HepG2 (cell line): ENCODE results near the gene CRAMP1. TPM values are rescaled to one million over a fixed set of nuclear protein-coding genes. Genes with fewer than 3 reads are reported as not detected.

Experiments used
- ATAC-seq: fragments of 200-7000 bp; cut with Tn5 transposase; 3 replicates; pipeline ENCODE4 v1.9.1; 2020; ENCODE audit warnings: mild to moderate bottlenecking, moderate library complexity
- BruUV-seq: library from RNA; stranded (reverse); fragments of 400-500 nt; replicated peaks from 2 replicates; lab custom pipeline; 2021; lab: Mats Ljungman, UMichigan
- CTCF ChIA-PET: fragments of 300-600 bp; formaldehyde crosslinking; extraction: SDS; loops from one replicate; lab custom pipeline; 2021; ENCODE audit warnings: low total read pairs, inconsistent platforms, low intra/inter-chr PET ratio; lab: Yijun Ruan, JAX
- POLR2A ChIA-PET: fragments of 350-600 bp; sonication (Branson Sonifier 250); formaldehyde crosslinking; loops from one replicate; lab custom pipeline; 2020; ENCODE audit warnings: antibody characterized with exemption, inconsistent platforms; lab: Yijun Ruan, JAX
- DNase-seq: peaks from one replicate; pipeline ENCODE4 v3.0.0-alpha.2; 2015; ENCODE audit warnings: low spot score
- FAIRE-seq: peaks from 3 replicates; lab custom pipeline; 2011; peaks lifted over from hg19 to GRCh38; lab: Jason Lieb, UNC
- H2AFZ ChIP-seq: one replicate; pipeline ENCODE4 v1.6.1; 2011; ENCODE audit warnings: low read length, inconsistent platforms
- H3K27ac ChIP-seq: fragments of 300-600 bp; 3 replicates; pipeline ENCODE4 v1.8.0; 2011; ENCODE audit warnings: mixed run types, mild to moderate bottlenecking, mixed read lengths, low read length, inconsistent platforms; ENCODE audit not compliant: insufficient read depth; ENCODE audit errors: extremely low read length
- H3K27me3 ChIP-seq, 2 experiments: fragments of 200-600 bp in 1 of 2; 2 replicates in 1 of 2; 3 replicates in 1 of 2; pipeline versions ENCODE4 v1.6.0 to v1.8.0; 2011; ENCODE audit warnings: low read length in 2 of 2, mild to moderate bottlenecking in 2 of 2, moderate library complexity in 2 of 2, inconsistent platforms in 1 of 2; ENCODE audit not compliant: insufficient read depth in 2 of 2, control insufficient read depth in 1 of 2
- H3K36me3 ChIP-seq, 2 experiments: fragments of 200-600 bp in 1 of 2; replicated peaks in 1 of 2; 2 replicates in 1 of 2; 3 replicates in 1 of 2; pipeline versions ENCODE4 v1.5.1 to v1.8.0; 2011; ENCODE audit warnings: low read length in 2 of 2, inconsistent platforms in 1 of 2; ENCODE audit not compliant: insufficient read depth in 2 of 2, control insufficient read depth in 1 of 2
- H3K4me1 ChIP-seq: 2 replicates; pipeline ENCODE4 v1.5.1; 2012; ENCODE audit warnings: low read length, inconsistent platforms; ENCODE audit not compliant: insufficient read depth
- H3K4me2 ChIP-seq: 2 replicates; pipeline ENCODE4 v1.6.0; 2011; ENCODE audit warnings: low read depth, low read length, inconsistent platforms
- H3K4me3 ChIP-seq, 3 experiments: fragments of 200-600 bp in 1 of 3; sonication (generic), shearing (Covaris generic) in 1 of 3; replicated peaks in 1 of 3; 2 replicates each; pipeline ENCODE4 v1.5.1; 2011 to 2016; ENCODE audit warnings: low read length in 3 of 3, inconsistent platforms in 2 of 3, low read depth in 2 of 3, mild to moderate bottlenecking in 2 of 3, control low read depth in 1 of 3, mixed read lengths in 1 of 3; ENCODE audit not compliant: insufficient read depth in 1 of 3
- H3K79me2 ChIP-seq: one replicate; pipeline ENCODE4 v1.6.1; 2011; ENCODE audit warnings: low read length, inconsistent platforms; ENCODE audit not compliant: insufficient read depth
- H3K9ac ChIP-seq: 2 replicates; pipeline ENCODE4 v1.6.0; 2011; ENCODE audit warnings: mild to moderate bottlenecking, low read depth, low read length, inconsistent platforms; ENCODE audit not compliant: insufficient read depth
- H3K9me3 ChIP-seq: 2 replicates; pipeline ENCODE4 v1.5.1; 2012; ENCODE audit warnings: mild to moderate bottlenecking, low read length
- H4K20me1 ChIP-seq: 2 replicates; pipeline ENCODE4 v1.6.0; 2011; ENCODE audit warnings: inconsistent platforms, mild to moderate bottlenecking, low read length, moderate library complexity; ENCODE audit not compliant: insufficient read depth
- RNF219 ChIP-seq: sonication (generic); formaldehyde crosslinking; IDR thresholded peaks from 2 replicates; pipeline ENCODE4 v1.5.0; 2020; ENCODE audit warnings: mild to moderate bottlenecking, missing genetic modification reagents
- ZNF350 ChIP-seq: sonication (generic); formaldehyde crosslinking; IDR thresholded peaks from 2 replicates; pipeline ENCODE4 v1.4.0; 2020; ENCODE audit warnings: mild to moderate bottlenecking, low read depth, missing genetic modification reagents, borderline replicate concordance
- ZNF609 ChIP-seq: sonication (generic); formaldehyde crosslinking; IDR thresholded peaks from 2 replicates; pipeline ENCODE4 v1.4.0; 2020; ENCODE audit warnings: mild to moderate bottlenecking, missing genetic modification reagents, borderline replicate concordance
- WGBS: methylation state at CpG from one replicate; pipeline ENCODE4 v1.1.6; 2017; ENCODE audit warnings: low lambda C conversion rate; 5-methylcytosine and 5-hydroxymethylcytosine counted together
- in situ Hi-C: cut with HindIII; loops from 2 replicates; pipeline ENCODE4 v1.10.0; 2017; ENCODE audit warnings: low pct_unique_long_range_greater_than_20kb; ENCODE audit not compliant: extremely low pct_ligation_motif_present
- intact Hi-C: fragments of 100-400 bp; cut with micrococcal nuclease; formaldehyde crosslinking; loops from one replicate; pipeline ENCODE4 v1.10.0; 2022; ENCODE audit not compliant: unreplicated experiment
- polyA plus RNA-seq, 8 experiments: library from polyadenylated mRNA; depleted of rRNA in 3 of 8; stranded (reverse) in 7 of 8; unstranded in 1 of 8; fragments of >200 nt; fragmentation: Illumina TruSeq in 4 of 8; extraction: Trizol in 4 of 8; gene quantifications; 2 replicates each; pipeline versions ENCODE4 v1.2.1 to v1.2.3, GENCODE V29; 2011 to 2016; ENCODE audit warnings: low read depth in 4 of 8, missing spikeins in 1 of 8, mixed read lengths in 1 of 8; ENCODE audit not compliant: insufficient read depth in 1 of 8
- total RNA-seq, 5 experiments: library from RNA; depleted of rRNA; stranded (reverse); fragments of >200 nt; fragmentation: Illumina TruSeq; extraction: Trizol; gene quantifications; 2 replicates each; pipeline ENCODE4 v1.2.3, GENCODE V29; 2016; ENCODE audit warnings: low read depth in 1 of 5

Gene CRAMP1
- total and polyA plus RNA-seq, 2 of the 13 experiments (the other 11 are each of a cell fraction or from before 2014, with no cell fraction given) = 6.8 to 9.7 TPM

GRCh38 chr16:1619976-1620375, 7.8 kb downstream of the CRAMP1 start (continued):
- TF ChIP-seq ZNF609 (CRISPR knock-in tag) (no peak), ZNF350 (no peak)

GRCh38 chr16:1620391-1620790, 8.2 kb downstream of the CRAMP1 start:
- no peak for FAIRE-seq
- DNase-seq = no peak
- intact Hi-C loops (no loop called here), in situ Hi-C loops (no loop called here)
- H3K27me3 ChIP-seq = no peaks in the 10 kb centered on the region
- H3K9me3 ChIP-seq = no peaks in the 10 kb centered on the region
- BruUV-seq = no TSS peak
- H3K4me2 ChIP-seq = no peak overlapping the region
- ChIA-PET POLR2A (no interaction called here), CTCF (no interaction called here)
- ATAC-seq = no peak
- 96% methylated on average over 9 of the region's 9 CpGs for WGBS
- no peak overlapping the region for H3K4me3 ChIP-seq
- H3K27ac ChIP-seq = no peak overlapping the region
- no peaks in the 10 kb centered on the region for H4K20me1 ChIP-seq
- TF ChIP-seq RNF219 (CRISPR knock-in tag) = no peak
- no peak overlapping the region for H2AFZ ChIP-seq
- peaks cover 12 to 58% of the 10 kb centered on the region in 2 experiments for H3K36me3 ChIP-seq
- no peak overlapping the region for H3K9ac ChIP-seq
- peaks cover 57% of the 10 kb centered on the region for H3K79me2 ChIP-seq
- peaks cover 11% of the 10 kb centered on the region for H3K4me1 ChIP-seq
